Stomach (tissue), 4 donors: Measurements from ENCODE around the gene C1orf226.

ENCODE experiments used
- EP300 ChIP-seq: sonication (generic); formaldehyde crosslinking; IDR thresholded peaks from one replicate; pipeline ENCODE4 v1.6.1; 2017; ENCODE audit warnings: antibody characterized with exemption
- POLR2A ChIP-seq, 4 donors: fragments of 450-650 bp; IDR thresholded peaks; one replicate each; pipeline ENCODE4 v1.6.1; 2016; ENCODE audit warnings: antibody characterized with exemption in 4 of 4, control low read depth in 2 of 4, mild to moderate bottlenecking in 1 of 4, moderate library complexity in 1 of 4
- POLR2AphosphoS5 ChIP-seq, 3 donors: sonication (generic); formaldehyde crosslinking; IDR thresholded peaks; one replicate each; pipeline ENCODE4 v1.6.1; 2016; ENCODE audit warnings: antibody characterized with exemption in 3 of 3
- TF ChIP-seq, protein P1 (sequence below), 7 experiments: fragments of 450-650 bp in 4 of 7; fragments of 200-600 bp in 3 of 7; sonication (generic) in 3 of 7; IDR thresholded peaks; one replicate each; pipeline ENCODE4 v1.5.1; 2016 to 2019; ENCODE audit warnings: antibody characterized with exemption in 7 of 7, control low read depth in 2 of 7, mild to moderate bottlenecking in 1 of 7

DNA sequence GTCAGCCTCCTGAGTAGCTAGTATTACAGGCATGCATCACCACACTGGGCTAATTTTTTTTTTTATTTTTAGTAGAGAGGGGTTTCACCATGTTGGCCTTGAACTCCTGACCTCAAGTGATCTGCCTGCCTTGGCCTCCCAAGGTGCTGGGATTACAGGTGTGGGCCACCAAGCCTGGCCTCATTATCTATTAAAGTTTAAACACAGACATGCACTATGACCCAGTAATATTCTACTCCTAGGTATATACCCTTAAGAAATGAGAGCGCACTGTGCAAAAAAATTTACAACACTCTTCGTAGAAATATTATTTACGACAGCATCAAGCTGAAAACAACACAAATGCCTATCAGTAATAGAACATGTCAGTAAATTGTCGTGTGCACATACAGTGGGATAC lies 49.1 kb downstream of the C1orf226 start:
- TF ChIP-seq, protein P1, sequence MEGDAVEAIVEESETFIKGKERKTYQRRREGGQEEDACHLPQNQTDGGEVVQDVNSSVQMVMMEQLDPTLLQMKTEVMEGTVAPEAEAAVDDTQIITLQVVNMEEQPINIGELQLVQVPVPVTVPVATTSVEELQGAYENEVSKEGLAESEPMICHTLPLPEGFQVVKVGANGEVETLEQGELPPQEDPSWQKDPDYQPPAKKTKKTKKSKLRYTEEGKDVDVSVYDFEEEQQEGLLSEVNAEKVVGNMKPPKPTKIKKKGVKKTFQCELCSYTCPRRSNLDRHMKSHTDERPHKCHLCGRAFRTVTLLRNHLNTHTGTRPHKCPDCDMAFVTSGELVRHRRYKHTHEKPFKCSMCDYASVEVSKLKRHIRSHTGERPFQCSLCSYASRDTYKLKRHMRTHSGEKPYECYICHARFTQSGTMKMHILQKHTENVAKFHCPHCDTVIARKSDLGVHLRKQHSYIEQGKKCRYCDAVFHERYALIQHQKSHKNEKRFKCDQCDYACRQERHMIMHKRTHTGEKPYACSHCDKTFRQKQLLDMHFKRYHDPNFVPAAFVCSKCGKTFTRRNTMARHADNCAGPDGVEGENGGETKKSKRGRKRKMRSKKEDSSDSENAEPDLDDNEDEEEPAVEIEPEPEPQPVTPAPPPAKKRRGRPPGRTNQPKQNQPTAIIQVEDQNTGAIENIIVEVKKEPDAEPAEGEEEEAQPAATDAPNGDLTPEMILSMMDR (IDR thresholded peaks at IDR 0.05) = no peak
- no peak for TF ChIP-seq EP300
- no peak for TF ChIP-seq POLR2AphosphoS5 (IDR thresholded peaks at IDR 0.05)
- TF ChIP-seq POLR2A (IDR thresholded peaks at IDR 0.05) = no peak
